SU-DHL-6 (cell line): ENCODE measurements around the gene MCTP1.

Experiments used
- H2AFZ ChIP-seq: fragments of 200-600 bp; sonication (generic); 2 replicates; pipeline ENCODE4 v1.6.1; 2014; ENCODE audit warnings: low read depth, mild to moderate bottlenecking, moderate library complexity, mixed read lengths, antibody characterized with exemption, low read length; ENCODE audit not compliant: severe bottlenecking
- H3F3A ChIP-seq: fragments of 200-600 bp; shearing (Covaris generic); 2 replicates; pipeline ENCODE4 v1.6.0; 2016; ENCODE audit warnings: antibody characterized with exemption, mild to moderate bottlenecking; ENCODE audit not compliant: insufficient read depth
- H3K27ac ChIP-seq: fragments of 200-600 bp; sonication (generic); 2 replicates; pipeline ENCODE4 v1.5.1; 2016; ENCODE audit warnings: low read depth, mild to moderate bottlenecking, low read length, moderate library complexity, mixed read lengths
- H3K27me3 ChIP-seq: fragments of 200-600 bp; sonication (generic), shearing (Covaris generic); 2 replicates; pipeline ENCODE4 v1.6.0; 2014; ENCODE audit warnings: mild to moderate bottlenecking, low read length
- H3K36me3 ChIP-seq: fragments of 200-600 bp; sonication (generic); 2 replicates; pipeline ENCODE4 v1.6.1; 2014; ENCODE audit warnings: mild to moderate bottlenecking, low read length, mixed read lengths
- H3K4me2 ChIP-seq: fragments of 300-600, 200-600 bp; shearing (Covaris generic), sonication (generic); 2 replicates; pipeline ENCODE4 v1.6.0; 2014; ENCODE audit warnings: low read length, low read depth, mild to moderate bottlenecking; ENCODE audit not compliant: poor library complexity, severe bottlenecking
- H3K4me3 ChIP-seq: fragments of 200-600 bp; sonication (generic); 2 replicates; pipeline ENCODE4 v1.5.1; 2014; ENCODE audit warnings: antibody characterized with exemption, low read length, mild to moderate bottlenecking, mixed read lengths; ENCODE audit not compliant: insufficient read depth, poor library complexity, severe bottlenecking
- H3K79me2 ChIP-seq: fragments of 200-600 bp; sonication (generic); 2 replicates; pipeline ENCODE4 v1.6.1; 2014; ENCODE audit warnings: mild to moderate bottlenecking, low read length, moderate library complexity; ENCODE audit not compliant: insufficient read depth
- H3K9ac ChIP-seq: fragments of 200-600 bp; sonication (generic); 2 replicates; pipeline ENCODE4 v1.7.0; 2014; ENCODE audit warnings: mild to moderate bottlenecking, low read length
- H3K9me2 ChIP-seq: fragments of 200-600 bp; sonication (generic); replicated peaks from 2 replicates; pipeline ENCODE4 v1.6.1; 2014; ENCODE audit warnings: low read length; ENCODE audit not compliant: insufficient read depth
- H3K9me3 ChIP-seq: fragments of 200-600 bp; sonication (generic); 2 replicates; pipeline ENCODE4 v1.6.1; 2014; ENCODE audit warnings: low read length, mixed read lengths; ENCODE audit not compliant: insufficient read depth
- H4K20me1 ChIP-seq: fragments of 200-600 bp; sonication (generic); 2 replicates; pipeline ENCODE4 v1.6.1; 2014; ENCODE audit warnings: low read depth, mild to moderate bottlenecking, antibody characterized with exemption, low read length, moderate library complexity, mixed read lengths
- CTCF ChIP-seq: fragments of 200-600 bp; sonication (generic); IDR thresholded peaks from one replicate; pipeline ENCODE4 v1.5.1; 2017; ENCODE audit warnings: antibody characterized with exemption, mild to moderate bottlenecking, low read length, moderate library complexity; ENCODE audit not compliant: insufficient read depth, poor library complexity, severe bottlenecking
- EZH2phosphoT487 ChIP-seq: fragments of 200-600 bp; sonication (generic), shearing (Covaris generic); conservative IDR thresholded peaks from 2 replicates; pipeline ENCODE4 v1.6.1; 2018; ENCODE audit warnings: mild to moderate bottlenecking, antibody characterized with exemption, low read length, moderate library complexity, mixed read lengths

The MCTP1 gene

GRCh38 chr5:94759961-94760360 lies 524.9 kb downstream of the MCTP1 start:
- no peaks in the 10 kb centered on the region for H3K9me3 ChIP-seq
- H2AFZ ChIP-seq, result no peak overlapping the region
- H3K9me2 ChIP-seq, result no peaks in the 10 kb centered on the region
- H3K4me3 ChIP-seq, result no peak overlapping the region
- no peak overlapping the region for H3K9ac ChIP-seq
- no peak for TF ChIP-seq EZH2phosphoT487
- no peak for TF ChIP-seq CTCF
- H3K4me2 ChIP-seq, result no peak overlapping the region
- no peaks in the 10 kb centered on the region for H3K79me2 ChIP-seq
- no peaks in the 10 kb centered on the region for H3F3A ChIP-seq
- H3K36me3 ChIP-seq, result no peaks in the 10 kb centered on the region
- H3K27me3 ChIP-seq, result 0 out of 2 replicates have a peak, but pooled peaks cover 3% of the 10 kb centered on the region
- no peaks in the 10 kb centered on the region for H4K20me1 ChIP-seq
- H3K27ac ChIP-seq, result no peak overlapping the region

GRCh38 chr5:94759022-94759421 lies 525.9 kb downstream of the MCTP1 start:
- no peaks in the 10 kb centered on the region for H3K79me2 ChIP-seq
- TF ChIP-seq EZH2phosphoT487, result no peak
- TF ChIP-seq CTCF, result no peak
- no peaks in the 10 kb centered on the region for H3K9me2 ChIP-seq
- H4K20me1 ChIP-seq, result no peaks in the 10 kb centered on the region
- H3K27me3 ChIP-seq, result 0 out of 2 replicates have a peak, but pooled peaks cover 3% of the 10 kb centered on the region
- H3K4me2 ChIP-seq, result no peak overlapping the region
- no peaks in the 10 kb centered on the region for H3F3A ChIP-seq
- no peaks in the 10 kb centered on the region for H3K36me3 ChIP-seq
- H2AFZ ChIP-seq, result no peak overlapping the region
- H3K9me3 ChIP-seq, result no peaks in the 10 kb centered on the region
- H3K27ac ChIP-seq, result no peak overlapping the region
- H3K9ac ChIP-seq, result no peak overlapping the region
- no peak overlapping the region for H3K4me3 ChIP-seq

GRCh38 chr5:94754824-94755223 lies 530.1 kb downstream of the MCTP1 start:
- H3K27ac ChIP-seq, result no peak overlapping the region
- H3K4me2 ChIP-seq, result no peak overlapping the region
- no peaks in the 10 kb centered on the region for H3K9me2 ChIP-seq
- no peaks in the 10 kb centered on the region for H3K36me3 ChIP-seq
- H3F3A ChIP-seq, result no peaks in the 10 kb centered on the region
- TF ChIP-seq CTCF (no peak), EZH2phosphoT487 (no peak)
- H3K9ac ChIP-seq, result no peak overlapping the region
- H3K27me3 ChIP-seq, result 0 out of 2 replicates have a peak, but pooled peaks cover 3% of the 10 kb centered on the region
- no peaks in the 10 kb centered on the region for H4K20me1 ChIP-seq
- no peaks in the 10 kb centered on the region for H3K9me3 ChIP-seq
- H2AFZ ChIP-seq, result no peak overlapping the region
- H3K4me3 ChIP-seq, result no peak overlapping the region
- H3K79me2 ChIP-seq, result no peaks in the 10 kb centered on the region
